ENCODE results near the gene DAZAP2.

Gene DAZAP2, protein sequence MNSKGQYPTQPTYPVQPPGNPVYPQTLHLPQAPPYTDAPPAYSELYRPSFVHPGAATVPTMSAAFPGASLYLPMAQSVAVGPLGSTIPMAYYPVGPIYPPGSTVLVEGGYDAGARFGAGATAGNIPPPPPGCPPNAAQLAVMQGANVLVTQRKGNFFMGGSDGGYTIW

DNA sequence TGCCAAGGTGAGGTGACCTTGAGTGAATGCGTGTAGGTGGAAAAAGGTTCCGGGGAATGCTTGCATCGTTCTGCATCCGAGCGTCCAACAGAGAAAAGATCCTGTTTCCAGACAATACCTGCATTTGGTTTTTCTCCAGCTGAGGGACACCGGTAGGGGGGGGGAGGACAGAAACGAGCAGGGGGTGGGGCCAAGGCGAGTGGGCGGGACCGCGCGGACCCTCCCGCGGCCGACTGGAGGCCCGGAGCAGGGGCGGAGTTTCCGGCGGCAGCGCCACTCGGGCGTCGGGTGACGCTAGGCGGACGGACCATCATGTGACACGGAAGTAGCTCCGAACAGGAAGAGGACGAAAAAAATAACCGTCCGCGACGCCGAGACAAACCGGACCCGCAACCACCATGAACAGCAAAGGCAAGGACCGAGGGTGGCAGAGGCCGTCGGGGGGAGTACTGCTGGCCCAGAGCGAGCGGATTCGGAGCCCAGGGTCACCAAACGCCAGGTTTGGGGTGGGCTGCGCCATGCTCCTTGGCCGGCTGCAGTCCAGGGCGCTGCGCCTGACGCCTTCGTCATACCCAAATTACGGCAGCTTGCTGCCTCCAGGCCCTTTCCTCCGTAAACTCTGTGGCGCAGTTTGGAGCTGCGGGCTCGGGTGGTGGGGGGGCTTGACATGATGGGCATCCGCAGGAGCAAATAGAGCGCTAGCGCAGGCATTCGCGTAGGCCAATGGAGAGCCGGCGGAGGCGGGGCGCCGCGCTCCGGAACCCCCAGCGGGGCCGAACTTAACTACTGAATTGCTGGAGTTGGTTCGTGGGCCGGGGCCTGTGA, at the start of gene DAZAP2:
Gene DAZAP2, plus strand, starts transcription at position 317 of the 825 bp plus-strand sequence. Its CDS starts 82 bp downstream, at position 399.
- TF ChIP-seq, protein P1, sequence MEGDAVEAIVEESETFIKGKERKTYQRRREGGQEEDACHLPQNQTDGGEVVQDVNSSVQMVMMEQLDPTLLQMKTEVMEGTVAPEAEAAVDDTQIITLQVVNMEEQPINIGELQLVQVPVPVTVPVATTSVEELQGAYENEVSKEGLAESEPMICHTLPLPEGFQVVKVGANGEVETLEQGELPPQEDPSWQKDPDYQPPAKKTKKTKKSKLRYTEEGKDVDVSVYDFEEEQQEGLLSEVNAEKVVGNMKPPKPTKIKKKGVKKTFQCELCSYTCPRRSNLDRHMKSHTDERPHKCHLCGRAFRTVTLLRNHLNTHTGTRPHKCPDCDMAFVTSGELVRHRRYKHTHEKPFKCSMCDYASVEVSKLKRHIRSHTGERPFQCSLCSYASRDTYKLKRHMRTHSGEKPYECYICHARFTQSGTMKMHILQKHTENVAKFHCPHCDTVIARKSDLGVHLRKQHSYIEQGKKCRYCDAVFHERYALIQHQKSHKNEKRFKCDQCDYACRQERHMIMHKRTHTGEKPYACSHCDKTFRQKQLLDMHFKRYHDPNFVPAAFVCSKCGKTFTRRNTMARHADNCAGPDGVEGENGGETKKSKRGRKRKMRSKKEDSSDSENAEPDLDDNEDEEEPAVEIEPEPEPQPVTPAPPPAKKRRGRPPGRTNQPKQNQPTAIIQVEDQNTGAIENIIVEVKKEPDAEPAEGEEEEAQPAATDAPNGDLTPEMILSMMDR (IDR thresholded peaks at IDR 0.05; ENCODE audit: borderline replicate concordance, extremely low read depth, low read length, poor library complexity, severe bottlenecking), result no peak
- no peak for TF ChIP-seq EZH2 (IDR thresholded peaks at IDR 0.05; ENCODE audit: borderline replicate concordance, low read depth, low read length, severe bottlenecking)
- ATAC-seq (ENCODE audit: insufficient read depth, low read depth), result peak; percentile 95
- H3K9me3 ChIP-seq (ENCODE audit: insufficient read depth, low read length, severe bottlenecking), result no peaks in the 10 kb centered on the region
- H4K20me1 ChIP-seq (ENCODE audit: insufficient read depth, low read length), result peaks cover 14% of the 10 kb centered on the region
- peaks cover 35% of the 10 kb centered on the region for H3K36me3 ChIP-seq (ENCODE audit: insufficient read depth, low read length)
- peak within 1 kb of the TSS; percentile 83 for H2AFZ ChIP-seq (ENCODE audit: low read depth, low read length)
- peak within 1 kb of the TSS; percentile 98 for H3K4me2 ChIP-seq (ENCODE audit: insufficient read depth, low read length)
- H3K9ac ChIP-seq (ENCODE audit: low read depth, low read length), result peak within 1 kb of the TSS; percentile 88
- peaks cover 28% of the 10 kb centered on the region for H3K79me2 ChIP-seq (ENCODE audit: insufficient read depth, low read length)
- peak within 1 kb of the TSS; percentile 99 for H3K27ac ChIP-seq (ENCODE audit: low read length)
- DNase-seq, result peak; percentile 94
- peaks cover 26% of the 10 kb centered on the region for H3K4me1 ChIP-seq (ENCODE audit: insufficient read depth, low read length)
- peak within 1 kb of the TSS; percentile 46 to 83; a peak in 3 of 4 replicates for H3K4me3 ChIP-seq (ENCODE audit: low read depth in 1 of 2, low read length in 2 of 2)
- no peaks in the 10 kb centered on the region for H3K27me3 ChIP-seq (ENCODE audit: insufficient read depth, low read length, poor library complexity)

DNA sequence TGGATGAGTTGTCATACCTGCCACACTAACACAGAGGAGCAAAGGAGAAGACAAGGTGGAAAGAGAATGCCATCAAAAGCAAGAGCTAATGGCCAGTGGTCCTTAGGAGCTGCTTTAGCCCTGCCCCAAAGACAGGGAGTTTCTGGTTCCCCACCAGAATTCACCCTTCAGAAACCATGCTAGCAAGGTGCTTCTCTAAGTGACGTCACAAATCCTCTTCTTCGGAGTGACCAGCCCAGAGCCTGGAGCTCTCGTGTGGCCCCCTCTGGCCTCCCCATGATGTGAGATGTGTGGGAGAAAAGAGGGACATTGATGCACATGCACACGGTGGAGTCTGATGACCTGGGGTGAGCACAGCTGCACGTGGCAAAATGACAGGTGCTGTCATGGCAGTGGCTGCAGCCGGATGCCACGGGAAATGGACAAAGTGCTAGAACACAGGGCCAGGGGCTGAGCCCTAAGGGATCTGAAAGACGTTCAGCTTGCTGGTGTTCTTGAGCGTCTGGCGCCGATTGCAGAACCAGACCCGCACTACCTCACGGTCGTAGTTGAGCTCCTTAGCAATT, 48.8 kb upstream of the DAZAP2 start:
- H4K20me1 ChIP-seq (ENCODE audit: insufficient read depth, low read length), result no peaks in the 10 kb centered on the region
- H3K36me3 ChIP-seq (ENCODE audit: insufficient read depth, low read length), result no peaks in the 10 kb centered on the region
- no peak overlapping the region for H3K4me3 ChIP-seq (ENCODE audit: low read depth in 1 of 2, low read length in 2 of 2)
- no peak overlapping the region for H3K4me2 ChIP-seq (ENCODE audit: insufficient read depth, low read length)
- H3K27ac ChIP-seq (ENCODE audit: low read length), result no peak overlapping the region
- DNase-seq, result no peak
- TF ChIP-seq, protein P1 (IDR thresholded peaks at IDR 0.05; ENCODE audit: borderline replicate concordance, extremely low read depth, low read length, poor library complexity, severe bottlenecking), result no peak
- TF ChIP-seq EZH2 (IDR thresholded peaks at IDR 0.05; ENCODE audit: borderline replicate concordance, low read depth, low read length, severe bottlenecking), result no peak
- no peak for ATAC-seq (ENCODE audit: insufficient read depth, low read depth)
- no peaks in the 10 kb centered on the region for H3K9me3 ChIP-seq (ENCODE audit: insufficient read depth, low read length, severe bottlenecking)
- no peaks in the 10 kb centered on the region for H3K79me2 ChIP-seq (ENCODE audit: insufficient read depth, low read length)
- H3K4me1 ChIP-seq (ENCODE audit: insufficient read depth, low read length), result no peaks in the 10 kb centered on the region
- no peaks in the 10 kb centered on the region for H3K27me3 ChIP-seq (ENCODE audit: insufficient read depth, low read length, poor library complexity)
- no peak overlapping the region for H3K9ac ChIP-seq (ENCODE audit: low read depth, low read length)
- no peak overlapping the region for H2AFZ ChIP-seq (ENCODE audit: low read depth, low read length)

DNA sequence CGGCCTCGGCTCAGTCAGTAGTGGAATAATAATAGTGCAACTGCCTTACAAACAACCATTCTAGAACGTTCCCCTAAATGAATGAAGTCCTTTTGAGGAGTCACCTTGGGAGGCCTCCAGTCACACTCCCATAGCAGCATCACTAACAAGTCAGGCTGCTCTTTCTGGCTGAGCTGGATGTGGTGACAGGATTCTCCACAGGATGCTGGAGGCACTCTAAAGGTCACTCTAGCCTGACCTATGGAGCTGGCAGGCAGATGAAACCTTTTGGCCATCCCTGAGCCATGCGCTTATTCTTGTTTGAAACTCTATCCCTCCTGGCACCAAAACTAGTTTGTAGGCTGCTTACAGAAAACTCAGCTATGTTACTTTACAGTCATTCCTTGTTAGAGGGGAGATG, 47.8 kb upstream of the DAZAP2 start:
- no peak overlapping the region for H3K4me2 ChIP-seq (ENCODE audit: insufficient read depth, low read length)
- no peak for DNase-seq

More for the DNA sequence above, 47.8 kb upstream of the DAZAP2 start:
- Histone ChIP-seq H3K9me3 (ENCODE audit: insufficient read depth, low read length, severe bottlenecking) (no peaks in the 10 kb centered on the region), H3K4me3 (ENCODE audit: low read depth in 1 of 2, low read length in 2 of 2) (no peak overlapping the region), H3K9ac (ENCODE audit: low read depth, low read length) (no peak overlapping the region), H3K79me2 (ENCODE audit: insufficient read depth, low read length) (no peaks in the 10 kb centered on the region), H3K4me1 (ENCODE audit: insufficient read depth, low read length) (no peaks in the 10 kb centered on the region), H3K27ac (ENCODE audit: low read length) (no peak overlapping the region), H3K27me3 (ENCODE audit: insufficient read depth, low read length, poor library complexity) (no peaks in the 10 kb centered on the region), H4K20me1 (ENCODE audit: insufficient read depth, low read length) (no peaks in the 10 kb centered on the region), H3K36me3 (ENCODE audit: insufficient read depth, low read length) (no peaks in the 10 kb centered on the region), H2AFZ (ENCODE audit: low read depth, low read length) (no peak overlapping the region)
- TF ChIP-seq EZH2 (IDR thresholded peaks at IDR 0.05; ENCODE audit: borderline replicate concordance, low read depth, low read length, severe bottlenecking), result no peak
- TF ChIP-seq, protein P1 (IDR thresholded peaks at IDR 0.05; ENCODE audit: borderline replicate concordance, extremely low read depth, low read length, poor library complexity, severe bottlenecking), result no peak
- ATAC-seq (ENCODE audit: insufficient read depth, low read depth), result no peak

Measured in DND-41 (cell line).